Endothelial cell of umbilical vein (primary cell): Measurements from ENCODE around the gene RALBP1. TPM values are rescaled to one million over a fixed set of nuclear protein-coding genes. Genes with fewer than 3 reads are reported as not detected.

ENCODE experiments used
- BruUV-seq: library from RNA; stranded (reverse); fragments of 400-500 nt; replicated peaks from 2 replicates; lab custom pipeline; 2021; lab: Mats Ljungman, UMichigan
- CTCF ChIA-PET: fragments of 300-600, 350-600 bp; sonication (Branson Sonifier 250); formaldehyde crosslinking; loops from one replicate; lab custom pipeline; 2021; ENCODE audit warnings: antibody characterized with exemption, inconsistent platforms; lab: Charles Lee
- POLR2A ChIA-PET: fragments of 300-600, 350-600 bp; sonication (Branson Sonifier 250); formaldehyde crosslinking; loops from one replicate; lab custom pipeline; 2021; ENCODE audit warnings: antibody characterized with exemption, inconsistent platforms; lab: Charles Lee
- DNase-seq: peaks from one replicate; pipeline ENCODE4 v3.0.0-alpha.2; 2011; ENCODE audit warnings: low read depth, low spot score
- FAIRE-seq: peaks from 2 replicates; lab custom pipeline; 2011; peaks lifted over from hg19 to GRCh38; lab: Jason Lieb, UNC
- H2AFZ ChIP-seq: 2 replicates; pipeline ENCODE4 v1.6.0; 2012; ENCODE audit warnings: low read depth, low read length, control low read depth, inconsistent platforms
- H3K27ac ChIP-seq: 2 replicates; pipeline ENCODE4 v1.5.1; 2011; ENCODE audit warnings: low read depth, mild to moderate bottlenecking, control low read depth, low read length, moderate library complexity; ENCODE audit not compliant: insufficient read depth
- H3K27me3 ChIP-seq, 2 experiments: 2 replicates each; pipeline versions ENCODE4 v1.6.0 to v1.6.1; 2011; ENCODE audit warnings: low read length in 2 of 2, mixed read lengths in 1 of 2; ENCODE audit not compliant: control insufficient read depth in 2 of 2, insufficient read depth in 2 of 2
- H3K36me3 ChIP-seq, 2 experiments: 2 replicates in 1 of 2; 3 replicates in 1 of 2; pipeline ENCODE4 v1.5.1; 2011; ENCODE audit warnings: low read length in 2 of 2, mild to moderate bottlenecking in 1 of 2, moderate library complexity in 1 of 2; ENCODE audit not compliant: control insufficient read depth in 2 of 2, insufficient read depth in 2 of 2; ENCODE audit errors: extremely low read depth in 1 of 2
- H3K4me1 ChIP-seq: 3 replicates; pipeline ENCODE4 v1.5.1; 2011; ENCODE audit warnings: mild to moderate bottlenecking, low read length; ENCODE audit not compliant: control insufficient read depth, insufficient read depth; ENCODE audit errors: extremely low read depth
- H3K4me2 ChIP-seq: 2 replicates; pipeline ENCODE4 v1.6.1; 2011; ENCODE audit warnings: low read length, control low read depth, mixed read lengths; ENCODE audit not compliant: insufficient read depth
- H3K4me3 ChIP-seq, 3 experiments: fragments of 200-600 bp in 1 of 3; sonication (generic), shearing (Covaris generic) in 1 of 3; replicated peaks in 1 of 3; 2 replicates each; pipeline ENCODE4 v1.5.1; 2011 to 2016; ENCODE audit warnings: control low read depth in 3 of 3, low read length in 3 of 3, mild to moderate bottlenecking in 2 of 3, inconsistent platforms in 1 of 3, low read depth in 1 of 3, moderate library complexity in 1 of 3; ENCODE audit not compliant: insufficient read depth in 1 of 3
- H3K79me2 ChIP-seq: 2 replicates; pipeline ENCODE4 v1.6.0; 2012; ENCODE audit warnings: low read length, inconsistent platforms; ENCODE audit not compliant: control insufficient read depth, insufficient read depth
- H3K9ac ChIP-seq: replicated peaks from 2 replicates; pipeline ENCODE3; 2011; ENCODE audit warnings: low read length, control low read depth; ENCODE audit not compliant: insufficient read depth; ENCODE audit errors: extremely low read depth
- H3K9me1 ChIP-seq: replicated peaks from 3 replicates; pipeline ENCODE4 v1.6.0; 2011; ENCODE audit warnings: mild to moderate bottlenecking, low read length; ENCODE audit not compliant: control insufficient read depth, insufficient read depth; ENCODE audit errors: extremely low read depth
- H3K9me3 ChIP-seq: replicated peaks from 2 replicates; pipeline ENCODE4 v1.5.1; 2012; ENCODE audit warnings: low read length, inconsistent platforms; ENCODE audit not compliant: control insufficient read depth, insufficient read depth
- H4K20me1 ChIP-seq: replicated peaks from 2 replicates; pipeline ENCODE3; 2011; ENCODE audit warnings: mild to moderate bottlenecking, low read length; ENCODE audit not compliant: control insufficient read depth, insufficient read depth; ENCODE audit errors: extremely low read depth
- EZH2 ChIP-seq: IDR thresholded peaks from 2 replicates; pipeline ENCODE4 v1.6.1; 2012; ENCODE audit warnings: borderline replicate concordance, low read depth, mild to moderate bottlenecking, moderate library complexity, low read length, inconsistent platforms; ENCODE audit not compliant: severe bottlenecking
- FOS ChIP-seq: IDR thresholded peaks from 2 replicates; pipeline ENCODE4 v1.6.1; 2011; ENCODE audit warnings: mild to moderate bottlenecking, low read length, moderate library complexity, borderline replicate concordance; ENCODE audit not compliant: insufficient read depth
- GATA2 ChIP-seq: IDR thresholded peaks from 2 replicates; pipeline ENCODE4 v1.7.0; 2011; ENCODE audit warnings: low read depth, mild to moderate bottlenecking, moderate library complexity, mixed read lengths, low read length; ENCODE audit not compliant: insufficient read length, insufficient read depth
- JUN ChIP-seq: IDR thresholded peaks from 2 replicates; pipeline ENCODE4 v1.6.1; 2011; ENCODE audit warnings: borderline replicate concordance, low read depth; ENCODE audit not compliant: insufficient read length, insufficient read depth
- MYC ChIP-seq: IDR thresholded peaks from one replicate; pipeline ENCODE4 v1.6.1; 2011; ENCODE audit warnings: mild to moderate bottlenecking, low read depth, low read length
- POLR2A ChIP-seq: IDR thresholded peaks from 2 replicates; pipeline ENCODE4 v1.6.1; 2012; ENCODE audit warnings: low read depth, mild to moderate bottlenecking, control low read depth, low read length
- POLR2AphosphoS5 ChIP-seq: IDR thresholded peaks from 2 replicates; pipeline ENCODE4 v1.6.1; 2012; ENCODE audit warnings: low read depth, mild to moderate bottlenecking, control low read depth, low read length, moderate library complexity; ENCODE audit not compliant: insufficient read depth
- dilution Hi-C: fragments of 300-500 bp; cut with MboI; formaldehyde crosslinking; loops from one replicate; pipeline ENCODE4 v1.15.0; 2019; ENCODE audit warnings: low sequenced_read_pairs; ENCODE audit not compliant: extremely low pct_ligation_motif_present
- intact Hi-C: fragments of 100-400 bp; cut with micrococcal nuclease; formaldehyde crosslinking; loops from one replicate; pipeline ENCODE4 v1.10.0; 2022
- polyA plus RNA-seq, 4 experiments: library from polyadenylated mRNA; depleted of rRNA in 3 of 4; stranded (reverse) in 3 of 4; unstranded in 1 of 4; fragments of >200 nt; gene quantifications; 2 replicates each; pipeline versions ENCODE4 v1.2.1 to v1.2.3, GENCODE V29; 2011 to 2012; ENCODE audit warnings: missing spikeins in 1 of 4
- total RNA-seq: library from RNA; stranded (reverse); gene quantifications from 2 replicates; pipeline ENCODE4 v1.2.3, GENCODE V29; 2021
- TF ChIP-seq, protein P1 (sequence below): IDR thresholded peaks from 2 replicates; pipeline ENCODE4 v1.6.1; 2011; ENCODE audit not compliant: insufficient read depth, insufficient read length
- TF ChIP-seq, protein P2 (sequence below), 2 donors: IDR thresholded peaks; 1 replicate in 1 of 2; 2 replicates in 1 of 2; pipeline ENCODE4 v1.5.1; 2011; ENCODE audit warnings: low read length in 2 of 2, mild to moderate bottlenecking in 2 of 2, moderate library complexity in 2 of 2, control low read depth in 1 of 2, inconsistent platforms in 1 of 2, low read depth in 1 of 2; ENCODE audit not compliant: insufficient read depth in 1 of 2; ENCODE audit errors: extremely low read depth in 1 of 2

RALBP1 gene
- total and polyA plus RNA-seq, 2 donors (not counting 3 experiments of a cell fraction or from before 2014, with no cell fraction given) = 55.8 to 68.4 TPM

DNA sequence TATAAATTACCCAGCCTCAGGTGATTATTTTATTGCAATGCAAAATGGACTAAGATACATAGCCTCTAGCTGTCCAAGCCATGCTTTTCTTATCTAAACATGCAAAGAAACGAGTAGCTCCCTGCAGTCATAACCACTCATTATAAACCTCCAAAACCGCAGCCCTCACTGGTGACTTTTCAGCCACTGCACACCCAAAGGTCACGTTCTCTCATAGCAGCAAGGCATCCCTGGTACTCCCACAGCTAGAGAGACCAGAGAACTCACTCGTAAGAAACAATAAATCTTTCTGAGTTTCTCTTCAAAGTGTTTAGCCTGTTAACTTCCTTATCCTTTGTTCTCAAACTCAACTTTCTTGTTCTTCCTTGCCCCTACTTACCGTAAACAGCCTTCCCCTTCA is 28.5 kb upstream of the RALBP1 start:
- no peaks in the 10 kb centered on the region for H4K20me1 ChIP-seq
- no peak overlapping the region for H3K4me3 ChIP-seq
- peaks cover 6 to 13% of the 10 kb centered on the region in 2 experiments for H3K27me3 ChIP-seq
- intact Hi-C loops (no loop called here), dilution Hi-C loops (no loop called here)
- H3K4me1 ChIP-seq = no peaks in the 10 kb centered on the region
- POLR2A ChIA-PET = no interaction called here
- no peaks in the 10 kb centered on the region for H3K9me1 ChIP-seq
- TF ChIP-seq EZH2 = no peak
- TF ChIP-seq, protein P1, sequence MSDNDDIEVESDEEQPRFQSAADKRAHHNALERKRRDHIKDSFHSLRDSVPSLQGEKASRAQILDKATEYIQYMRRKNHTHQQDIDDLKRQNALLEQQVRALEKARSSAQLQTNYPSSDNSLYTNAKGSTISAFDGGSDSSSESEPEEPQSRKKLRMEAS = no peak
- no peak for TF ChIP-seq POLR2AphosphoS5
- no peak for TF ChIP-seq GATA2
- no peak for TF ChIP-seq MYC
- no peak for TF ChIP-seq FOS
- TF ChIP-seq, protein P2, sequence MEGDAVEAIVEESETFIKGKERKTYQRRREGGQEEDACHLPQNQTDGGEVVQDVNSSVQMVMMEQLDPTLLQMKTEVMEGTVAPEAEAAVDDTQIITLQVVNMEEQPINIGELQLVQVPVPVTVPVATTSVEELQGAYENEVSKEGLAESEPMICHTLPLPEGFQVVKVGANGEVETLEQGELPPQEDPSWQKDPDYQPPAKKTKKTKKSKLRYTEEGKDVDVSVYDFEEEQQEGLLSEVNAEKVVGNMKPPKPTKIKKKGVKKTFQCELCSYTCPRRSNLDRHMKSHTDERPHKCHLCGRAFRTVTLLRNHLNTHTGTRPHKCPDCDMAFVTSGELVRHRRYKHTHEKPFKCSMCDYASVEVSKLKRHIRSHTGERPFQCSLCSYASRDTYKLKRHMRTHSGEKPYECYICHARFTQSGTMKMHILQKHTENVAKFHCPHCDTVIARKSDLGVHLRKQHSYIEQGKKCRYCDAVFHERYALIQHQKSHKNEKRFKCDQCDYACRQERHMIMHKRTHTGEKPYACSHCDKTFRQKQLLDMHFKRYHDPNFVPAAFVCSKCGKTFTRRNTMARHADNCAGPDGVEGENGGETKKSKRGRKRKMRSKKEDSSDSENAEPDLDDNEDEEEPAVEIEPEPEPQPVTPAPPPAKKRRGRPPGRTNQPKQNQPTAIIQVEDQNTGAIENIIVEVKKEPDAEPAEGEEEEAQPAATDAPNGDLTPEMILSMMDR (IDR thresholded peaks at IDR 0.05; ENCODE audit: extremely low read depth in 1 of 2, insufficient read depth in 1 of 2, low read depth in 1 of 2, low read length in 2 of 2) = no peak
- TF ChIP-seq POLR2A = no peak
- TF ChIP-seq JUN = no peak
- FAIRE-seq = no peak
- no peak overlapping the region for H2AFZ ChIP-seq
- DNase-seq = no peak
- no peak overlapping the region for H3K27ac ChIP-seq
- no peaks in the 10 kb centered on the region for H3K9me3 ChIP-seq
- BruUV-seq = no TSS peak
- CTCF ChIA-PET = no interaction called here
- no peaks in the 10 kb centered on the region for H3K36me3 ChIP-seq
- no peak overlapping the region for H3K9ac ChIP-seq
- no peak overlapping the region for H3K4me2 ChIP-seq
- H3K79me2 ChIP-seq = no peaks in the 10 kb centered on the region
